ENCODE data around the gene PPHLN1. TPM values are rescaled to one million over a fixed set of nuclear protein-coding genes. Genes with fewer than 3 reads are reported as not detected.
"Not testable (repeated sequence)": the region's sequence is repeated elsewhere in the genome, so short reads cannot be mapped to it uniquely, and the experiment has no call there.

PPHLN1 gene
- total RNA-seq, 1 experiment from 2014 or later = 77.3 TPM

DNA sequence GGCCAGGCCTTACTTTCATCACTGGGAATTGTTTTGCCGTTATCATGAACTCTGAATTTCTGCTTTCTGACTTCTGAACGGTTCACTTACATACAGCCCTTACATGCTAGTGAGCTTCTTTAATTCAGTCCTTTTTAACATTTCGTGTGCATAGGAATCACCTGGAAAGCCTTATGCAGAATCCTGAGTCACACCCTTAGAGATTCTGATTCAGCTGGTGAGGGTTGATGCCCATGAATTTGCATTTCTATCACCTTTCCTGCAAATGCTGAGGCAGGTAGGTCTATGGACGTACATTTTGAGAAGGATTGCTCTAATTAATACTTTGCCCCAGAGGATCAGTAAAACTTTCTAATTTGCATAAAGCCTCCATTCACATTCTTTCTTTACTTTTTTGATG lies 44.0 kb downstream of the PPHLN1 start:
- DNase-seq (ENCODE audit: low read depth) = no peak

- peak; percentile 51 for DNase-seq (ENCODE audit: low read depth)
Measured at GRCh38 chr12:42372154-42372791, 46.3 kb downstream of the PPHLN1 start.

DNA sequence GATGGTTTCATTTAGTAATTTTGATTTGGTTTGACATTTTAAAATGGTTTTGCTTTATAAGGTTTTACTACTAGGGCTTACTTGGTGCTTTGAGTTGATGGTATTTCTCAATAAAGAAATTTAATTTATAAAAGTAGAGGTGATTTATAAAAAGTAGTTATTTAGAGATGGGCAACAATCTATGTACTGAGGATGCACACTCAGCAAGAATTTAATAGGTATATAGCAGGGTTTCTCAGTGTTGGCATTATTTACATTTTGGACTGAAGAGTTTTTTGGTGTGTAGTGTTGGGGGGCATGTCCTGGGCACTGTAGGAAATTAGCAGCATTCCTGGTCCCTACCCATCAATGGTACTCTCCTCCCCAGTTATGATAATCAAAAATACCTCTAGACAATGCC lies 47.7 kb downstream of the PPHLN1 start:
- no peak for DNase-seq (ENCODE audit: low read depth)

- DNase-seq (ENCODE audit: low read depth) = no peak
Measured at GRCh38 chr12:42380733-42381132, 54.8 kb downstream of the PPHLN1 start.

DNA sequence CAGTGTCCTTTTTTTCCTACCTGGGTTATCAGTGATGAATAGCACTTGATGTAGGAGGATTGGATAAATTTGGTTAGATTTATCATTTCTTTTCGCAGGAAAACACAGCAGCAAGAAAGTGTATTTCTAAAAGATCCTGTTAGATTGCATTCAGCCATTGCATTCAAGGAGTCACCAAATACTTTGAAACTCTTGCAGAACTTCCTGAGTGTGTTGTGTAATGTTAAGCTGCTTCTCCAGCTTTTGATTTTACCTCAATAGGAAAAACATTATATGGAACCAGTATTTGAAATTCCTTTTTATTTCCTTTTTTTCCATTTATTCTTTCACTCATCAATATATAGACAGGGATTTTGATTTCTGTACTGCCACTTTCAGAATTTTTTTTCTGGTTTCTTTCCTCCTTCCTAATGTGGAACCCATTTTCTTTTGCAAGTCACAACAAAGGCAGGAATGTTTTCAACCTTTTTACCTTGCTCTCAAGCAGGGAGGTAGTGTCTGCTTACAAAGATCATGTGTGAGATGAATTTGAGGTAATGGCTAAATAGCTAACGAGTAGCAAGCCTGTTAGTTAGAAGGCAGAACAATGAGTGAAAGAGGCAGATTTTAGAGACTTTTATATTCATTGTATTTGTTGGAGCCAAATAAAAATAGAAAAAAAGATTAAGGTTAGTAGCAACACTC lies 56.2 kb downstream of the PPHLN1 start:
- no peak for DNase-seq (ENCODE audit: low read depth)

- DNase-seq (ENCODE audit: low read depth) = no peak
Measured at GRCh38 chr12:42385326-42385841, 59.4 kb downstream of the PPHLN1 start.

GRCh38 chr12:42386308-42386707 lies 60.3 kb downstream of the PPHLN1 start:
- no peak for DNase-seq (ENCODE audit: low read depth)

GRCh38 chr12:42388086-42388485 lies 62.1 kb downstream of the PPHLN1 start:
- DNase-seq (ENCODE audit: low read depth) = not testable (repeated sequence)

- DNase-seq (ENCODE audit: low read depth) = no peak
Measured at GRCh38 chr12:42394429-42394828, 68.5 kb downstream of the PPHLN1 start.

DNA sequence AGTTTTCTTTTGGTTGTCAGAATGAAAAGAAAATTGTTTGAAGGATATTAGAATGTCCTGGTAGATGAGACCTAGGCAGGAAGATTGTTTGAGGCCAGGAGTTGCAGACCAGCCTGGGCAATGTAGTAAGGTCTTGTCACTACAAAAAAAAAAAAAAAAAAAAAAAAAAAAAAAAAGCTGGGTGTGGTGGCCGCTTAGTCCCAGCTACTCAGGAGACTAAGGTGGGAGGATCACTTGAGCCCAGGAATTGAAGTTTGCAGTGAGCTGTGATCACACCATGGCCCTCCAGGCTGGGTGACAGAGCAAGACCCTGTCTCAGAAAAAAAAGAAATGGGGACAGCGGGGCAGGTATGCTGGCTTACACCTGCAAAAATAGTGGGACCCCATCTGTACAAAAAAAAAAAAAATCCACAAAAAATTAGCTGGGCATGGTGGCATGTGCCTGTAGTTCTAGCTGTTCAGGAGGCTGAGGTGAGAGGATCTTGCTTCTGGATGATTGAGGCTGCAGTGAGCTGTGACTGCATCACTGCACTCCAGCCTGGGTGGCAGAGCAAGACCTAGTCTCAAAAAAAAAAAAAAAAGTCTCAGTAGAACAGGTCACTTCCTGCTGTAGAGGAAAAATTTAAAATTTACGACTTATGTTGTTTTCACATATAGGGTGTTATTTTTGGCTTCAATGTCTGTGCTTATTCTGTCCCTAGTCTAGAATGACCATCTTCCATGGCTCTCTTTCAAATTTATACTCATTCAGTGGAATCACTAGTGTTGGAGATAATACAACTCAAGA lies 70.7 kb downstream of the PPHLN1 start:
- no peak for DNase-seq (ENCODE audit: low read depth)

DNA sequence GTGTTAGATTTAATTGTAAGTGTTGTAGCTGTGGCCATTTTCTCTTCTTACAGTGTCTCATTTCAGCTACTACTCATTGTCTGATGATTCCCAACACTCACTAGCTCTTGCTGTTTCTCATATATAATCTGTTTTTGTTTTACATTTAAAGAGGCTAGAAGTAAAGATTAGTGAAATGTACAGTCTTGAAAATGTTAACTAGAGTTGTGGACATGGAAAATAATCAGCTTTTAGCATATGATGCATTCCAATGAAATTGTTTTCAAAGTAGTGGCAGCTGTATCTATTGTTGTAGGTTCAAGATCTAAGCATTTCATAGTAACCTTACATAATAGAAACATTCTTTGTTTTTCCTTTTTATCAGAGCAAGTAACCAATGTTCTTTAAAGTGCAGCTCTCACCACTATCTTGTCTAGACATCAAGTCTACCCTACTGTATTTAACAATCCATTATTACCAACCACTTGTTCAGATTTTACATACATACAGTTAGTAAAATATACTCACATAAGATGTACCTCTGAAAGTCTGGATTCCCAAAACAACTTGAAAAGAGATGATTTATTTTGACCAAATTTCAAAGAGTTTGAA lies 76.9 kb downstream of the PPHLN1 start:
- DNase-seq (ENCODE audit: low read depth) = no peak

DNA sequence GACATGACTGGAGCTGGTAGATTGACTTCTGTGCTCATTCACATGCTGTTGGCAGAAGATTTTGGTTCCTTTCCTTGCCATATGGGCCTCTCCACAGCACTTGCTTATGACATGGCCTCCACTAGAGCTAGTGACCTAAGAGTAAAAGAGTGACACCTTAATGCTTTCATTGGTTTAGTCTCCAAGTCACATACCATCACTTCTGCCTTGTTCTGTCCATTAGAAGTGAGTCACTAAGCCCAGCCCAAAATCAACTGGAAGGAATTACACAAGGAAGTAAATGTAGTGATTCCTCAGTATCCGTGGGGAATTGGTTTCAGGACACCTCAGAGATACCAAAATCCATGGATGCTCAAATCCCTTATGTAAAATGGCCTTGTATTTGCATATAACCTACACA lies 81.3 kb downstream of the PPHLN1 start:
- peak; percentile 3 for DNase-seq (ENCODE audit: low read depth)

GRCh38 chr12:42409471-42409870 lies 83.5 kb downstream of the PPHLN1 start:
- DNase-seq (ENCODE audit: low read depth) = no peak

- no peak for DNase-seq (ENCODE audit: low read depth)
Measured at GRCh38 chr12:42410340-42410739, 84.4 kb downstream of the PPHLN1 start.

DNA sequence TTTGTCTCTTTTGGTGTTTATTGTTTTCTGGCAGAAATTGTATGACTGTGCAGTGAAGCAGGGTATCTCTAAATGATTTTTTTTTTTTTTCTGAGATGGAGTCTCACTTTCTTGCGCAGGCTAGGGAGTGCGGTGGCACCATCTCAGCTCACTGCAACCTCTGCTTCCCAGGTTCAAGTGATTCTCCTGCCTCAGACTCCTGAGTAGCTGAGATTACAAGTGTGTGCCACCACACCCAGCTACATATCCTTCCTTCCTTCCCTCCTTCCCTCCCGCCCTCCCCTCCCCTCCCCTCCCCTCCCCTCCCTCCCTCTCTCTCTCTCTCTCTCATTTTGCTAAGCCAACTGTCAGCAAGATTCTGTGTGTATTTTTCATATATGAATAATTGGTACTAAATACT lies 94.4 kb downstream of the PPHLN1 start:
- no peak for DNase-seq (ENCODE audit: low read depth)

DNA sequence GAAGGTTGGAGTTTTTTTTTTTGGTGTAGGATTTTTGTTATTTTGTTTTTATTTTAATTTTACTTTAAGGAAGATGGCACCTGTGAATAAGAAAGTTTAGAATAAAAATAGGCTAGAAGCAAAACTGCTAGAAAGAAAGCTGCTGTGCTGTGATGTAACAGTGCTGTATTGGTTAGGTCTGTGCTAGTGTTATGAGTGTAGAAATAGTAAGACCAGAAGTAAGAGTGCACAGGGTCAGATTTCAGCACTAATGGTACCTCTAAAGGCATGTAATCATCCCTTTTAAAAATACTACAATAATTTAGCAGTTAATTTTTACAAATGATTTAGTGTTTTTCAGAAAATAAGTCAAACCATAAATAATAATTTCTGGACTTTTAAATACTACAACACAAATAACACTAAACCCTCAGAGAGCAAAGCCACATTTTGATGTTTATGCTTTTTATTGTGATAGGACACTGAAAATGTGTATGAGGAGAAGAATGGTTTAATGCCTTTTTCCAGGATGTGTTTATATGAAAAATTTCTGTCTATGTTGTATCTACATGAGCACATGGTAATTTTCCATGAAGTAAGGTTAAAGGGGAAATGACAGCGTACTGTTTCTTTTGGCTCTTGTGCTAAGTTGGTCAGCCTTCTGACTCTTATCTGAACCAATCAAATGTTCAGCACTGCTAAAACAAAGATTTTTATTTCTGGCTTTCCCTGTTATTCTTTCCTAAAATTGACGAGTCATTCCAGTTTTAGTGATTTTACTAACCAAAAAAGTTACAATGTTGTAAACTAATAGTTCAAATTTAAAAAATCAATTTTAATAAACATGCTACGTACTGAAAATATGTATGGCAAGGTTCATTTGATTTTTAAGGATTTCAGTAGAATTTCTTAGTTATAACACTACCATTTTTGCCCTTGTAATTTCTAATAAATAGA lies 96.1 kb downstream of the PPHLN1 start:
- DNase-seq (ENCODE audit: low read depth) = peak; percentile 56

DNA sequence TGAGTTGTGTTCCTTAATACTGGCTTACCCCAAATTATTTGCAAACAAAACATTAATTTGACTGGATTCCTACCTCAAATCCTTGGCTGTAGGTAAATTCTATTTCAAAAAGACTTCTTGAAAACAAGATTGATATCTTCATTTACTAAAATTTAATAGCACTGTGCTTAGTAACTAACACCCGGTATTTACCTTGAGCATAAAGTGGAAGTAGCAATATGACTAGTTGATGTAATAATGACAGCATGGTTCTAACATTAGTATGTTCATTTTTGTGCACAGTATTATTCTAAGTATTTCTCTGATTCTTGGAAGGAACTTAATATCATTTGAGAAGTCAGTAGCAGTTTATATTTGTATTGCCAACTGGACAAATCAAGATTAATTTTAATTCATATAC lies 96.8 kb downstream of the PPHLN1 start:
- DNase-seq (ENCODE audit: low read depth) = no peak

DNA sequence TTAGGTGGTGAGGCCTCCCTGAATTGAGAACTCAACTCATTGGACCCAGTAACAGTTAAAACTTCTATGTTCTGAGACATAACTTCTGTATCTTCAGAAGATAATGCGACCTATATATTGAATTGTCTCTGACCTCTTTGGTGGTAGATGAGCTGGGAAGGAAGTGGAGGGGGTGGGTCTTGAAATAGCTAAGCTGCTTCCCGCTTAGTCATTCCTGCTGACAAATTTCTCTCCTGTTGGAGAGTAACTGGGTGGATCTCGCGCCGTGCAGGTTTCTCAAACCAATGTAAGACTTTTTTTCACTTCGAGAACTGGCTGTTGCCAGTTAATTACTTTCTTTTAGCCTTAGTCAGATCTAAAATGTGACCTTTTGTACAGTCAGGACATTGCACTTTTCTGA lies 100.8 kb downstream of the PPHLN1 start:
- DNase-seq (ENCODE audit: low read depth) = peak; percentile 55

DNA sequence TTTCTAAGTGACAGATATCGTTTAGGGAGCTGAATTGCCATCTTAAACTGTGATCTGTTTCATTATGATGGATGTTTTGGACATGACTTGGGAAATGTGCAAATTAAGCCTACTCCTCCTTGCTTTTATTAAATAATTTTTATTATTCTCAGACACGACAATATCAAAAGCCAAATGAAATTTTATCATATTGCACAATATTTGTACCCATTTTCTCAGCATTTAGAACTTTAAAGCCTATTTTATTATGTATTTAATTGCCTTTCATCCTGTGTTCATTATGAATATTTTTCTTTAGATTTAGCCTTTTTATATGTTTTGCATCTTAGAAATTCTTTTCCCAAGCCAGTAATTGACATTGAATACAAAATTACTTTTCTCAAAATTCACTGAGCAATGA lies 102.9 kb downstream of the PPHLN1 start:
- no peak for DNase-seq (ENCODE audit: low read depth)

- DNase-seq (ENCODE audit: low read depth) = no peak
Measured at GRCh38 chr12:42432517-42433140, 106.7 kb downstream of the PPHLN1 start.

All from LHCN-M2 (cell line).